Mammary epithelial cell (primary cell): ENCODE results near the gene CHRM3.

Experiments
- CTCF ChIP-seq, 2 donors: IDR thresholded peaks in 1 of 2; conservative IDR thresholded peaks in 1 of 2; 2 replicates each; pipeline ENCODE4 v1.5.1; 2011 to 2012; ENCODE audit warnings: inconsistent platforms in 2 of 2, low read length in 2 of 2, mild to moderate bottlenecking in 2 of 2, control low read depth in 1 of 2, low read depth in 1 of 2; ENCODE audit not compliant: insufficient read depth in 1 of 2; ENCODE audit errors: extremely low read depth in 1 of 2
- EZH2 ChIP-seq: IDR thresholded peaks from 2 replicates; pipeline ENCODE4 v1.6.1; 2012; ENCODE audit warnings: low read length, inconsistent platforms, borderline replicate concordance

GRCh38 chr1:239386453-239387303, at the start of gene CHRM3:
- TF ChIP-seq CTCF (conservative IDR thresholded peaks at IDR 0.05 in 1 of 2, IDR thresholded peaks at IDR 0.05 in 1 of 2; ENCODE audit: extremely low read depth in 1 of 2, insufficient read depth in 1 of 2, low read depth in 1 of 2, low read length in 2 of 2) (peak in 1 of 2 donors; percentile 29), EZH2 (no peak)
